Suppressor macrophage (primary cell): ENCODE measurements around the gene ACOX2.
A peak's percentile ranks its signal among the peaks of the same experiment; 100 is the strongest.

ENCODE experiments used
- DNase-seq, 4 experiments: peaks; one replicate each; pipeline ENCODE4 v3.0.0-alpha.2; 2020 to 2022
- total RNA-seq, 17 experiments: gene quantifications; one replicate each; lab custom pipeline; 2026; ENCODE audit warnings: mixed read lengths in 6 of 17, inconsistent platforms in 3 of 17; lab: John Stamatoyannopoulos, UW

Gene ACOX2
- 5.9 to 19.3 (median 11.7) reads per million in 17 experiments for total RNA-seq

DNA sequence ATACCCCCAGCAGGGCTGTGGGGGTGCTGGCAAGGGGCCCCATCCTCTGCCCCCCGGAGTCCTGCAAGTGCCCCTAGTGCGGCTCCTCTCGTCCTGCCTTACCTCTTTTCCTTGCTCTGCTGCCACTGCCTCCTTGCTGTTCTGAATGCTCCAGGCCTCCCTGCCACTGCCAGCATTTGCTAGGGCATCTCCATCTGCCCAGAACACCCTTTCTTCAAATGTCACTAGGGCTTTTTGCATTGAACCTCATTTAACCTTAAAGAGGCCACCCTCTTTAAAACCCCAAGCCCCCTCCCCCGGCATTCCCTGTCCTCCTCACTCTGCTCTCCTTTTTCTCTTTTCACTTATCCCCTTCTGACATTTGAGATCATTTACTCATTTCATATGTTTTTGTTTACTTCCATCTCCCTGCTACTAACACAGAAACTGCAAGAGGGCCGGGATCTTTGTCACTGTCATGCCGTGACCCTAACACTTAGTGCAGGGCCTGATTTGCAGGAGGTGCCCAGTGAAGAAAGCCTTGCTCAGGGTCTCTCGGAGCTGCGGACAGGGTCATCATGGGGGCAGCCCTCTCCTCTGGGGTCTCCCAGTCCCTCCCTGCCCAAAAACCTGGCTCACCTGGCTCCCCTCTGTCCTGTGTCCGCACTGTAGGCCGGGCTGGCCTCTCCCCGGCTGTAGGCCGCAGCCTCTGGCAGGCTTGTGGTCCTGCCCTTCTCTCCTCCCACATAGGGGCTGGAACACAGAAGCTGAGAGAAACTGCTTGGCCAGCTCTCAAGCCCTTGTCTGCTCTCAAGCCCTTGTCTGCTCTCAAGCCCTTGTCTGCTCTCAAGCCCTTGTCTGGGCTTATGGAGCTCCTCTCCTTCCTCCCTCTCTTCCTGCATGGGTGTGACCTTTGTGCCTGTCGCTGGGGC, at the start of gene ACOX2:
TSS of gene ACOX2 (minus strand) at position 690 of the 911 bp plus-strand sequence. CDS start 2,084 bp downstream, outside the sequence.
- DNase-seq: no peak

- DNase-seq: no peak
Observed at GRCh38 chr3:58585994-58586393, 49.0 kb upstream of the ACOX2 start.

- DNase-seq: peak; percentile 74 to 86 (median 78)
Observed at GRCh38 chr3:58585005-58585786, 48.2 kb upstream of the ACOX2 start.

DNA sequence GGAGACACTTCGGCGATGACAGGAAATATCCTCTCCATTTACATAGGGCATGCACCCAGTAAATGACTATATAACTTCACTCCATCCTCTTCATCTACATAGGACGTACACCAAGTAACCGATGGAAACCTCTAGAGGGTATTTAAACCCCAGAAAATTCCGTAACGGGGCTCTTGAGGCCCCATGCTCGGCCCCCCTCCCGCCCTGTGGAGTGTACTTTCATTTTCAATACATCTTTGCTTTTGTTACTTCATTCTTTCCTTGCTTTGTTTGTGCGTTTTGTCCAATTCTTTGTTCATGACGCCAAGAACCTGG, 47.7 kb upstream of the ACOX2 start:
- DNase-seq: peak in 1 of 4 experiments; percentile 5

DNA sequence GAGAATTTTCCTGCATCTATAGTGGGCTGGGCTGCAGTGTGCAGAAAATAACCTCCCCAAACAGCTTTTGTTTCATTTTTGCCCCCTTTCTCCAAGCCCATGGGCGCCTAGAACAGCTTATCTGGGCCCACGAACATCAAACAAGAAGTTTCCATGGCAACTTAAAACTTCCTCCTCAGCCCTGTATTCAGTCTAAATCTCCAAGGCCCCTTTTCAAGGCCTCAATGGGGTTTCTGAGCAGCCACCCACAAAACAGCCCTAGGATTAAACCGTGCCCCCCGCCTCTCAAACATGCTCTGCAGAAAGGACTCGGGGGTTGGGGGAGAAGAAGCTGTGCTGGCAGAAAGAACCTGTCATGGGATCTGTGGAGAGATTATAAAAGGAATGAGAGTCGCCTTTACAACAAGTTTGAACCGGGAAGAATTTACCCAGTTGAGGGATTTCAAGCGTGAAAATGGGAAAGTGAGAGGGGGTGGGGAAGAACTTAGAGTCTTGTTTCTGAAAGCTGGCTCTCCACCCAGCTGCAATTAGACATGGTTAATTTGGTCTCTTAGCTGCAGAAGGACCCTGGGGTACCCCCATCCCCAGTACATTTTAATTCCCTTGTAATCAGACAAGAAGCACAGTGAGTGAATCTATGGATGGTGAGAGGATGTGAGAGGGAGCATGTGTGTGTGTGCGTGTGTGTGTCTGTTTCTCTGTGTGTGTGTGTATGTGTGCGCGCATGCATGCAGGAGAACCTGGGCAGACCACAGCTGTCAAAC, 44.5 kb upstream of the ACOX2 start:
- DNase-seq: no peak

GRCh38 chr3:58580826-58581327, 43.9 kb upstream of the ACOX2 start:
- DNase-seq: no peak

DNA sequence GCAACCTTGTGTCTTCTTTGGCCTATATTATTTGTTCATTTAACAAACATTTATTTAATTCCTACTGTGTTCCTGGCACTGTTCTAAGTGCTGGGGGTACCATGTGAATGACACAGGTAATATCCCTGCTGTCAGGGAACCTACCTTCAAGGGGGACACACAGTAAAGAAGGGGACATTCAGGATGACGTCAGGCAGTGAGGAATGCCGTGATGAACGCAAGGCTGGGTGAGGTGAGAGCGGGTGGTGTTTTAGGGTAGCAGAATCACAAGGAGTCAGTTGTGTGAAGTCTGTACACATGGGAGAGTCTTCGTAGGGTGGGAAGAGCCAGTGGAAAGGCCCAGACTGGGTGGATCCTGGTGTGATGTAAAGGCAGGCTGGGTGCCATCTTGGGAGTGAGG, 41.9 kb upstream of the ACOX2 start:
- no peak for DNase-seq

DNA sequence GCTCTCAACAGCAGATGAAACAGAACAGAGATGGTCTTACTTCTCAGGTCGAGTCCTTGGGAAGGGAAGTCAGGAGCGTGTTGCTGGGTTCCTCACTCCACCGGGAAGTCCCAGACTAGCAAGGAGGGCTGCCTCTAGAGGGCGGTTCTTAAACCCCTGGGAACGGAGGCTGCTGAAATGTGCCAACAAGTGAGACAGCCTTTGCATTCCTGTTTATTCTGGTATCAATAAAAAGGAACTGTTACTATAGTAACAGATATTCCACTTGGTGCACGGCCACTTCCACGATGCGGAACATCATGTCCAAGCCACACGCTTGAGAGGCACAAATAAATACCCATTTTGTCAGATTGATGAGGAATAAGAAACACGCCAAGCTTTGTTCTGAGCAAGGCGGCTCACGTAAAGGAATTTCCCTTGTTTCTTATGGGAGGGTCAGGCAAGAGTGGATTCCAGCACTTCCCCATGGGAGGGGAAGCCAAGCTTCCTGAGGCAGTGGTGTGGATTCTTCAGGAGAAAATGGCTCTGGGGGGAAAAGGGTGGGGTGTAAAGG, 40.4 kb upstream of the ACOX2 start, which contains the start of gene FAM107A:
TSS of gene FAM107A (minus strand) at position 123 of the 553 bp plus-strand sequence. CDS start 7,531 bp downstream, outside the sequence.
- peak in 2 of 4 experiments; percentile 9 to 19 for DNase-seq

DNA sequence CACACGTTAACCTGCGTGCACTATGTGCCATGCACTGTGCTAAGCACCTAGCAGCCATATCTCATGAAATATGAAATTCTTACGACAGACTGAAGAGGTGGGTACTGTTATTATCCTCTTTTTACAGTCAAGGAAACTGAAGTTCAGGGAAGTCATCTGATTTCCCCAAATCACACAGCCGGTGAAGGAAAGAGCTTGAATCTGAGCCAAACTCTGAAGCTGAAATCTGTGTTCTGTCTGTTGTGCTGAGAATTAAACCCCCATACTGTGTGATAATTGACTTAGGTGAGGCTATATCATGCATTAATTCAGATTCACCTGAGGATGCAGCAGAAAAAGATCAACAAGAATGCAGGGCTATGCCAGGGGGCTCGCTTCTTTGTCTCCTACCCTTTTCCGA, 39.7 kb upstream of the ACOX2 start:
- DNase-seq: no peak

- no peak for DNase-seq
Observed at GRCh38 chr3:58575971-58576652, 39.1 kb upstream of the ACOX2 start.

DNA sequence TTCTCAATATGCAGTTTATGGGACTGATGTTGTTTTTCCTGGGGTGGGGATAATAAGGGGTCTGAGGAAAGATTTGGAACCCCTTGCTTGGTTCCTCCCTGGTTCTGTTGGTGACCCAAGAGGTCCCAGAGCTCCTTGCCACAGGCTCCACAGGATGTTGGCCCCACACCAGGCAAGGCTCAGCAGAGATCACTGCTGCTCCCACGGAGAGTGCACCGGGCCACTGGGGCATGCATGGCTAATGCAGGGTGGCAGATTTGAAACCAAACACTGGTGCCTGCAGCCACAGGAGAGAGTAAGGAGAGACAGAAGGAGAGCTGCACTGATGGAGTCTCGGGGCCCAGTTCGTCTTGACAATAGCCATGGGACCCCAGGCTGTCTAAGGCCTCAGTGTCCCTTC, 37.7 kb upstream of the ACOX2 start:
- no peak for DNase-seq

DNA sequence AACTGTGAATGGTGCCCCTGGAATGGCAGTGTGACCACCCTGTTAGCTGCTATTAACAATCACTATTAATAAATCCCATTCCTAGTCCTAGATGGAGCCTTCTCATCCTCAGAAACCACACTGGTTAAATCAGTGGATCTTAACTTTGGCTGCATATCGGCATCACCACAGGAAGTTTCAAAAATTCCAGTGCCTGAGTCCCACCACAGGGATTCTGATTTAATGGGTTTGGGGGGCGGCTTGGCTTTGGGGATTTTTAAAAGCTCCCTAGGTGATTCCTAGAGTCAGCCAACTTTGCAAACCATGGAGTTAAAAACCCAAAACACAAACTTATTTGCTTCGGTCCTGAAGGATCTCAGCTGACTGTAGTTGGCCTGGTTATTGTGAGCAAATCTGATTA, 37.1 kb upstream of the ACOX2 start:
- DNase-seq: no peak

DNA sequence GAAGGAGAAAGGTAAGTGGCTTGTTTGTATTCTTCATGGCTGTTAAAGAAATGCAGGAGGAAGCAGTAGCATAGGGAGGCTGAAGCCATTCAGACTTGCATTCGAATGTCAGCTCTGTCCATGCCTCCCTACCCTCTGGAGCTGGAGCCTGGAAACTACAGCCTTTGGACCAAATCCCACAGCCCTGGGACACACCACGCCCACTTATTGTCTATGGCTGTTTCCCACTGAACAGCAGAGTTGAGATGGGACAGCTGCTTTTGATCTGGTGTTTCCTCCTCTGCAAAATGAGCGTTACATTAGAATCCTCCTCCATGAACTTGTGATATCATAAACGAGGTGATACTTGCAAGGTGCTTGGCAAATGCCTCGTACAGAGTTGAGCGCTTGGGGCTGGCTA, 36.6 kb upstream of the ACOX2 start:
- no peak for DNase-seq

DNA sequence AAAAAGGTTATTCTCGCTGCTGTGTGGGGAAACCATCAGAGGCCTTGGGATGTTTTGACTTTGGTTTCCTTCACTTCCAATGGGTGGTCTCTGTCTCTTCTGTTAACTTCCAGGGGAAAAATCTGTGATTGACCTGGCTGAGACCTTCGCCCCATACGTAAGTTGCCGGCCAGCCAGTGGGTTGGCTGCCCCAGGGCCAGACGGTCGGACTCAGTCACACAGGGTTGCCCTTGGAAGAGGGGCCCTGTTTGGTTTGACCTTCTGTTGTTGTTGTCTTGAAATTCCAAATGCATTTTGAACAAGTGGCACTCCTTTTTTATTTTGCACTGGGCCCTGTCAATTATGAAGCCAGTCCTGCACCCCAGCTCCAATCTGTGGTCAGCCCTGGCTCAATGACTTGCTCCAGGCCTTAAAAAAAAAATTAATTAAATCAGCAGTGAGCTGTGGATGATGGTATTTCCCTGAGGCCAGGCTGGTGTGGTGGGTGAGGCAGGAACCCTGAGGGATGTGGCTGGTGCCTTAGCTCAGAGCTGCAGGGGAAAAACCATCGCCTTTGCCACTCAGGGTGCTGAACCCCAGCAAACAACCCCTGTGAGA, 35.7 kb upstream of the ACOX2 start:
- no peak for DNase-seq

DNA sequence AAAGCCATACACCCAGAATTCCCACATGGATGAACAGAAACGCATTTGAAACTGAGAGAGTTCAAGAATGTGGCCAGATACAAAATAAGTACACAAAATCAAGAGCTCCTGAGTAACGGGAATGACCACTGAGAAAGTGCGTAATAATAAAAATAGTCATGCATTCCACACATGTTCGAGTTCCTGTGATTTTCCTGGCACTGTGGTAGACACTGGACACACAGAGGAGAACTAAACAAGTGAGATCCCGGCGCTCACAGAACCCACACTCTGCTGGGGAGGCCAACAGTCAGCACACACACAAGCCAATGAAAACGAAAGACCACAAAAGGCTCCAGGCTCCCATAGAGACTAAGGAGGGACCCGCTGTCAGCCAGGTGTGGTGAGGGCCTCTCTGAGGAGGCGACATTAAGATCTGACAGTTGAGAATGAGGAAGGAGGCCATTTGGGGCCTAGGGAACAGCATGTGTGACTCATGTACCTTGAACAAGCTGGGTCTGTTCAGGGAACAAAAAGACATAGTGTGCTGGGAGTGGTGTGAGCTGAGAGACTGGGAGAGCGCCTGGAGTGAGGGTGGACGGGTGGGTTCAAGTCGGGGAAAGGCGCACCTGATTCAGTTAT, 35.1 kb upstream of the ACOX2 start:
- DNase-seq: no peak

GRCh38 chr3:58570851-58571250, 33.9 kb upstream of the ACOX2 start:
- no peak for DNase-seq

DNA sequence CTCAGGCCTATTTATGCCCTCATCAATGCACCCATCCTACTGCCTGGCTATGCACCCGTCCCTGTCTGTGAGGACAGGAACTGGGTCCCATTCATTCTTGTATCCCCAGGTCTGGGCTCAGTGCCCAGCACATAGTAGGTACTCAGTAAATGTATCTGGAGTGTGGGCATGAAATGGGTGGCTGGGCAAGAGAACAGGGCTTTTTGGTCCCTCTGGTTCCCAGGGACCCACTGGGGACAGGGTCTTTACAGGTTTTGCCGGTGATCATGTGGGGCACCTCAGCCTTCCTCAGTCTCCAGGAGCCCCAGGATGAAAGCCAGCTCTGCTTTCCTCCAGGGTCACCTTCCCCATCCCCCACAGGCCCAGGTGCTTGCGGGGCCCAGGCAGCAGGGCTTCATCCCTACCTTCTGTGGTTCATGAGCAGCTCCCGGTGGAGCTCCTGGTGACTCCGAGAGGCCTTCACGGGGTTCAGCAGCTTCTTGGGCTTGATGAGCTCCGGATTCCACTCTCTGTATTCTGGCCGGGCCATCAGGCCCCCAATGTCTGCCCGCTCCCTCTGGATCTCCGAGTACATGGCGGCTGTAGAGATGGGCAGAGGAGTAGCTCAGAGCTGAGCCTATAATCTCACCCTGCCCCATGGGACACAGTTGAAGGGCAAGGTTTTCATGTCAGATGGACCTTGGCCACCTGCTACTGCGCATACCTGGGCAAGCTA, 32.5 kb upstream of the ACOX2 start:
- no peak for DNase-seq

DNA sequence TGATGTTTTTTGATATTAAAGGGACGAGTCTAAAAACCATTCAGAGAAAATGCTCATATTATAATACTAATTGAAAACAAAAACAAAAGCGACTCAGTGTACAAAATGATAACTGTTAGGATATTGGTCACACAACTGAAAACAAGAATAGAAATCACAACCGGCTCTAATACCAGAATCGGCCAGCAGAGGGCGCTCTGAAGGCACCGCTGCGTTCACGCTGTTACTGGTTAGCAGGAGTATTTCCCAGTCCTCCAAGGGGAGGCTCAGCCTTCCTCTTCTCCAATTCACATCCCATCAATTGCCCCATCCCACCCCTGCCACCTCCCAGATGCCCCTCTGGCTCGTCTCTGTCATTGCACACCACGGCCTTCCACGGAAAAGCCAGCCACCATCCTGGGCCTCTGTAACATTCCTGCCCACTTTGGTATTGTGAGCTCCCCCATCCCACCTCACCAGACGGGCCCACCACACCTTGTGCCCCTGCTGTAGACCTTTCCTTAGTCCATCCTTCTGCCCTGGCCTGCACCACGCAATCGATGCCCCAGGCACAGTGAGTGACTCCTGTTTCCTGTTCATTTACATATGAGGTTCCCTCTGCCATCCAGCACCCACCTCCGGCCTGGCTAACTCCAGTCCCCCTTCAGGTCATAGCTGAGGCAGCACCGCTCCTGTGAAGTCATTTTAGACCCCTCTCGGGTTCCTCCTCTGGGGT, 31.7 kb upstream of the ACOX2 start:
- peak; percentile 71 to 92 (median 78) for DNase-seq

DNA sequence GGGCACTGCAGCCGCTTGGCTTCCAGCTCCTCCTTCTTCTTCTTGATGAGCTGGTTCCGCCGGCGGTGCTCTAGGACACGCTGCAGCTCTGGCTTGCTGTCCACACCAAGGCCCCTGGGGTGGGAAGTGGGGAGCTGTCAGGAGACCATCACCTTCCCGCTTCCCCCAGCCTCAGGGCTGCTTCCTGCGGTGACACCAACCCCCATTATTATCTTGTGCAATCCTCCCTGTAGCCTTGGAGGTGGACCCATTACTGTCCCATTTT, 30.2 kb upstream of the ACOX2 start:
- DNase-seq: no peak
